ENCODE data around the gene SH3BP1.
A peak's percentile ranks its signal among the peaks of the same experiment; 100 is the strongest.

The SH3BP1 gene

DNA sequence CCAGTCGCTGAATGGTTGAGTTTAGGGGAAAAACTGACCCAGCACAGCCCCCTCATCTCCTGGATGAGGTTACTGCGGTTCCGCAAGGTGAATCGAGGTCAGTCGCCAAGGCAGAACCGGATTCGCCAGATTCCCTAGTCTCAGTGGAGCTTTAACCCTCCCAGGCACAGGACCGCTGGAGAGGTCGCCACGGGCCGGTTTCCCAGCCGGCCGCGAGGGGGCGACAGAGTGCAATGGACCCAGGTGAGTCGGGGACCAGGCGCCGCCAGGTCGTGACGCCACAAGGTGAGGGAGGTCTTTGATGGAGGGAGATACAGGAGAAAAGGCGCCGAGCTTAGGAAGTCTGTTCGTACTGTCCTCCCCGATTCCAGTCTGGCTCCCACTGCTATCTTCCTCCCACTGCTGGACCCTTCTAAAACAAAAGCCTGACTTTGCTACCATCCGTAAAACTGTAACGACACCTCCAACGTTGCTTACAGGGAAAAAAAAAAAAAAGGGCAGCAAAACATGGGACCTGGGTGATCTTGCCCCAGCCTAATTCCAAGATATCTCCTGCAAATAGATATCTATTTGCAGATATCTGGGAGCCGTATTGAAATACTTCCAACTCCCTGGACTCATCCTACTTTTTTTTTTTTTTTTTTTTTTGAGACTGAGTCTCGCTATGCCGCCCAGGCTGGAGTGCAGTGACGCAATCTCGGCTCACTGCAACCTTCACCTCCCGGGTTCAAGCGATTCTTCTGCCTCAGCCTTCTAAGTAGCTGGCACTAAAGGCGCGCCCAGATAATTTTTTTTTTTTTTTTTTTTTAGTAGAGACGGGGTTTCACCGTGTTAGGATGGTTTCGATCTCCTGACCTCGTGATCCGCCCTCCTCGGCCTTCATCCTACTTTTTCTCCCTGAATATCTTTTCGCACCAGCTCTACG lies 32.2 kb upstream of the SH3BP1 start:
- Histone ChIP-seq H3K9me2 (replicated peaks; ENCODE audit: insufficient read depth, low read length) (no peaks in the 10 kb centered on the region), H3K27ac (ENCODE audit: low read depth, low read length) (peak overlapping the region; percentile 95), H2AFZ (ENCODE audit: low read depth, low read length, severe bottlenecking) (peak overlapping the region; percentile 77), H3K36me3 (ENCODE audit: low read length) (no peaks in the 10 kb centered on the region), H3K9ac (ENCODE audit: low read length) (peak overlapping the region; percentile 24), H3K27me3 (ENCODE audit: low read length) (no peaks in the 10 kb centered on the region), H3K9me3 (ENCODE audit: insufficient read depth, low read length) (no peaks in the 10 kb centered on the region), H3K4me2 (ENCODE audit: low read depth, low read length, poor library complexity, severe bottlenecking) (peak overlapping the region; percentile 82), H3F3A (ENCODE audit: insufficient read depth) (peaks cover 20% of the 10 kb centered on the region), H4K20me1 (ENCODE audit: low read depth, low read length) (no peaks in the 10 kb centered on the region), H3K79me2 (ENCODE audit: insufficient read depth, low read length) (peaks cover 30% of the 10 kb centered on the region), H3K4me3 (ENCODE audit: insufficient read depth, low read length, poor library complexity, severe bottlenecking) (peak overlapping the region; percentile 30)
- TF ChIP-seq, protein P1, sequence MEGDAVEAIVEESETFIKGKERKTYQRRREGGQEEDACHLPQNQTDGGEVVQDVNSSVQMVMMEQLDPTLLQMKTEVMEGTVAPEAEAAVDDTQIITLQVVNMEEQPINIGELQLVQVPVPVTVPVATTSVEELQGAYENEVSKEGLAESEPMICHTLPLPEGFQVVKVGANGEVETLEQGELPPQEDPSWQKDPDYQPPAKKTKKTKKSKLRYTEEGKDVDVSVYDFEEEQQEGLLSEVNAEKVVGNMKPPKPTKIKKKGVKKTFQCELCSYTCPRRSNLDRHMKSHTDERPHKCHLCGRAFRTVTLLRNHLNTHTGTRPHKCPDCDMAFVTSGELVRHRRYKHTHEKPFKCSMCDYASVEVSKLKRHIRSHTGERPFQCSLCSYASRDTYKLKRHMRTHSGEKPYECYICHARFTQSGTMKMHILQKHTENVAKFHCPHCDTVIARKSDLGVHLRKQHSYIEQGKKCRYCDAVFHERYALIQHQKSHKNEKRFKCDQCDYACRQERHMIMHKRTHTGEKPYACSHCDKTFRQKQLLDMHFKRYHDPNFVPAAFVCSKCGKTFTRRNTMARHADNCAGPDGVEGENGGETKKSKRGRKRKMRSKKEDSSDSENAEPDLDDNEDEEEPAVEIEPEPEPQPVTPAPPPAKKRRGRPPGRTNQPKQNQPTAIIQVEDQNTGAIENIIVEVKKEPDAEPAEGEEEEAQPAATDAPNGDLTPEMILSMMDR (IDR thresholded peaks at IDR 0.05; ENCODE audit: insufficient read depth, low read length, poor library complexity, severe bottlenecking) = peak; percentile 99
- TF ChIP-seq EZH2phosphoT487 (conservative IDR thresholded peaks at IDR 0.05; ENCODE audit: low read length) = no peak

DNA sequence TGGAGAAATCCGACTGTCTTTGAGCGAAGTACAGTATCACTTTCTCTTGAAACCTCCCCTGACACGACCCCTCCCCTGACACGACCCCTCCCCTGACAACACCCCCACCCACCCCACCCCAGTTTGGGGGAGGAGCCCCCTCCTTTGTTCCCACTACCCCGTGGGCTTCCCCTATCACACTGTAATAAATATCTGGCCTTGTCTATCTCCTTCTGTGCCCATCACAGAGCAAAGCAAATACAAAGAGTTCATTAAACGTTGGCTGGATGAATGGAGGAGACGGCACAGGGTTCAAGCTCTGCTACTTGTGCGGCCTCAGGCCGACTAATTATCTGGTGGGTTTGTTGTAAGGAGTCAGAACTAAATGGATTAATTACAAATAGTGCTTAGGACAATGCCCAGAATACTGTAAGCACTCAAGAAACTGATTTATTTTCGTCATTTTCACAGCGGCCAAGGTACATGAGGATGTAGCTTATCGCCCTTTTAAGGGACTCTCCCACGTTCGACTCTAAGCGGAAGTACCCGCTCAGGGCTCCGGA lies 31.5 kb upstream of the SH3BP1 start:
- H3K27me3 ChIP-seq (ENCODE audit: low read length) = no peaks in the 10 kb centered on the region
- no peaks in the 10 kb centered on the region for H3K36me3 ChIP-seq (ENCODE audit: low read length)
- H3K9me2 ChIP-seq (replicated peaks; ENCODE audit: insufficient read depth, low read length) = no peaks in the 10 kb centered on the region
- peak overlapping the region; percentile 88 for H3K4me3 ChIP-seq (ENCODE audit: insufficient read depth, low read length, poor library complexity, severe bottlenecking)
- peak overlapping the region; percentile 86 for H3K9ac ChIP-seq (ENCODE audit: low read length)
- peak overlapping the region; percentile 95 for H3K27ac ChIP-seq (ENCODE audit: low read depth, low read length)
- peak overlapping the region; percentile 98 for H2AFZ ChIP-seq (ENCODE audit: low read depth, low read length, severe bottlenecking)
- no peaks in the 10 kb centered on the region for H3K9me3 ChIP-seq (ENCODE audit: insufficient read depth, low read length)
- H3F3A ChIP-seq (ENCODE audit: insufficient read depth) = peaks cover 20% of the 10 kb centered on the region
- TF ChIP-seq EZH2phosphoT487 (conservative IDR thresholded peaks at IDR 0.05; ENCODE audit: low read length) = no peak
- TF ChIP-seq, protein P1 (IDR thresholded peaks at IDR 0.05; ENCODE audit: insufficient read depth, low read length, poor library complexity, severe bottlenecking) = no peak
- peaks cover 30% of the 10 kb centered on the region for H3K79me2 ChIP-seq (ENCODE audit: insufficient read depth, low read length)
- H3K4me2 ChIP-seq (ENCODE audit: low read depth, low read length, poor library complexity, severe bottlenecking) = peak overlapping the region; percentile 82
- H4K20me1 ChIP-seq (ENCODE audit: low read depth, low read length) = no peaks in the 10 kb centered on the region

DNA sequence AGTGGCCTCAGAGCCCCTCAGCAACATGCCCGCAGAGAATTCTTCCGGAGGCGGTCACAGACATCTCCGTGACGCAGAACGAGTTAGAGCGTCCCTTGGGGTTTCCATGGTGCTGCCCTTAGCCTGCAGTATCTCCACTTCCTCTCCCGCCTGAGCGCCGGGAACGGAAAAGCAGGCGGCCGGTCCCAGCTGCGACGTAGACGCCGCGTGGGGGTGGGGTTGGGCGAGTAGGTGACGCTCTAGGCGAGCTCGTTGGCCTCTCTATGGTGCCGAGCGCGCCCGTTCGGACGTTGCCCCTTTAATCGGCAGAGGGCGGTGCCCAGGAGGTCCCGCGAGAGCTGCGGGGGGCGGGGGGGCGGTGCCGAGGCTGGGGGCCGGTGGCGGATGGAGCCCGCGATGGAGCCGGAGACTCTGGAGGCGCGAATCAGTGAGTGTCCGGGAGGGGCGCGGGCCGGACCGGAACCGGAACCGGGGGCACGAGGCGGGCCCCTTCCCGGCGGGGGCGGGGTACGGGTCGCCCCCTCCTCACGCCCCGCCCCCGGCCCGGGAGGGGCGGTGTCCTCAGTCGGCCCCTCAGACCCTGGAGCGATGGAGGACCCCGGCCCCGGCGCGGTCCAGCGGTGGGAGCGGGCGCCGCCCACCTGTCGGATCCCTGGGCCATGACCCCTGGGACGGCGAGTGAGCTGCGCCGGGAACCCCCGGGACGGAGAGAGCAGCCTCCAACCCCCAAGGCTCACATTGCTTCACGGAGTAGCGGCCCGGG lies 30.8 kb upstream of the SH3BP1 start, which contains the start of gene GGA1:
TSS of gene GGA1 (plus strand) at position 358 of the 763 bp plus-strand sequence. CDS start at position 385, 27 bp downstream.
- Histone ChIP-seq H3K9ac (ENCODE audit: low read length) (peak within 1 kb of the TSS; percentile 86), H3K79me2 (ENCODE audit: insufficient read depth, low read length) (peaks cover 30% of the 10 kb centered on the region), H3K9me2 (replicated peaks; ENCODE audit: insufficient read depth, low read length) (no peaks in the 10 kb centered on the region), H3K36me3 (ENCODE audit: low read length) (no peaks in the 10 kb centered on the region), H3K9me3 (ENCODE audit: insufficient read depth, low read length) (no peaks in the 10 kb centered on the region), H3K4me2 (ENCODE audit: low read depth, low read length, poor library complexity, severe bottlenecking) (peak within 1 kb of the TSS; percentile 88), H3K4me3 (ENCODE audit: insufficient read depth, low read length, poor library complexity, severe bottlenecking) (peak within 1 kb of the TSS; percentile 88), H3K27ac (ENCODE audit: low read depth, low read length) (peak within 1 kb of the TSS; percentile 95), H3F3A (ENCODE audit: insufficient read depth) (peaks cover 20% of the 10 kb centered on the region), H3K27me3 (ENCODE audit: low read length) (no peaks in the 10 kb centered on the region), H2AFZ (ENCODE audit: low read depth, low read length, severe bottlenecking) (peak within 1 kb of the TSS; percentile 98), H4K20me1 (ENCODE audit: low read depth, low read length) (no peaks in the 10 kb centered on the region)
- TF ChIP-seq EZH2phosphoT487 (conservative IDR thresholded peaks at IDR 0.05; ENCODE audit: low read length) = no peak
- TF ChIP-seq, protein P1 (IDR thresholded peaks at IDR 0.05; ENCODE audit: insufficient read depth, low read length, poor library complexity, severe bottlenecking) = no peak
